Skeletal muscle satellite cell (primary cell): ENCODE results near the gene PTTG1IP.

Experiments used
- H3K27me3 ChIP-seq: 2 replicates; pipeline ENCODE4 v1.7.0; 2013; ENCODE audit warnings: low read length; ENCODE audit not compliant: control insufficient read depth, insufficient read depth
- H3K36me3 ChIP-seq: 2 replicates; pipeline ENCODE4 v1.7.0; 2013; ENCODE audit warnings: mild to moderate bottlenecking, control low read depth, low read length; ENCODE audit not compliant: insufficient read depth
- H3K4me1 ChIP-seq: 2 replicates; pipeline ENCODE4 v1.7.0; 2013; ENCODE audit warnings: low read length; ENCODE audit not compliant: control insufficient read depth, insufficient read depth
- H3K4me2 ChIP-seq: 2 replicates; pipeline ENCODE4 v1.7.0; 2013; ENCODE audit warnings: mild to moderate bottlenecking, low read length
- H3K4me3 ChIP-seq: 2 replicates; pipeline ENCODE4 v1.7.0; 2013; ENCODE audit warnings: low read length
- H3K9ac ChIP-seq: 2 replicates; pipeline ENCODE4 v1.7.0; 2013; ENCODE audit warnings: mild to moderate bottlenecking, low read depth, low read length, moderate library complexity
- H3K9me3 ChIP-seq: replicated peaks from 2 replicates; pipeline ENCODE4 v1.7.0; 2013; ENCODE audit warnings: mild to moderate bottlenecking, control low read depth, low read length

The PTTG1IP gene

DNA sequence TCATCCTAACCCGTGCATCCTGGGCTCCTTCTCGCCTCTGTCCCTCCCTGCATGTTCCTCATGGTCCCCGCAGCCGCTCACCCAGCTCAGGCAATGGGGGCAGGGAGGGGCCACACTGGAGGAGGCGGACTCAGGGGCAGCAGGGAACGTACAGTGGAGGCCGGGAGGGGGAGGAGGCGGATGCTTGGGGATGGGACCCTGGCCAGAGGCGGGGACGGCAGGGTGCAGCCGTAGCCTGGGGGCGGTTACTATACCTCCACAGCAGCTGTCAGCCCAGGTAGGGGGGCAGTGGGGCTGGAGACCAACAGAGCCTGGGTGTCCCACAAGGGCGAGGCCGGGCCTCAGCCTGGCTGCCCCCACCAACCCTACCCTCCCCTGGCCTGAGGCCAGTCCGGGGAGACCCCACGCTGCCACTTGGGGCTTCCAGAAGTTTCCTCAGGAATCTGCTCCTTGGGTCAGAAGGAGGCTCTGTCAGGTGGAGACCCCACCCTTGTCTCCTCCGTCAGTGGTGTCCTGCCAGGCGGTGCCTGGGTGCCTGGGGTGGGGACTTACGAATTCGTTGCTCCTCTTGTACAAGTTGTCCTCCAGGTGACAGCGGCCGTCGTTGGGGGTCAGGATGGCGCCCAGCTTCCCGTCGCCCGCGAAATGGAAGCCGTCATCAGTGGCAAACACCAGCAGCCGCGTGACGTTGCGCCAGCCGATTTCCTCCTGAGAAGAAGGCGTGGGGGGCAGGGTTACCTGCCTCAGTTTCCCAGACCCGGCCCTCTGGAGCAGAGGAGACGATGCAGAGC, 26.5 kb upstream of the PTTG1IP start:
- no peak overlapping the region for H3K4me2 ChIP-seq
- no peaks in the 10 kb centered on the region for H3K4me1 ChIP-seq
- no peak overlapping the region for H3K9ac ChIP-seq
- no peak overlapping the region for H3K4me3 ChIP-seq
- peaks cover 8% of the 10 kb centered on the region for H3K27me3 ChIP-seq
- H3K36me3 ChIP-seq = no peaks in the 10 kb centered on the region
- no peaks in the 10 kb centered on the region for H3K9me3 ChIP-seq

DNA sequence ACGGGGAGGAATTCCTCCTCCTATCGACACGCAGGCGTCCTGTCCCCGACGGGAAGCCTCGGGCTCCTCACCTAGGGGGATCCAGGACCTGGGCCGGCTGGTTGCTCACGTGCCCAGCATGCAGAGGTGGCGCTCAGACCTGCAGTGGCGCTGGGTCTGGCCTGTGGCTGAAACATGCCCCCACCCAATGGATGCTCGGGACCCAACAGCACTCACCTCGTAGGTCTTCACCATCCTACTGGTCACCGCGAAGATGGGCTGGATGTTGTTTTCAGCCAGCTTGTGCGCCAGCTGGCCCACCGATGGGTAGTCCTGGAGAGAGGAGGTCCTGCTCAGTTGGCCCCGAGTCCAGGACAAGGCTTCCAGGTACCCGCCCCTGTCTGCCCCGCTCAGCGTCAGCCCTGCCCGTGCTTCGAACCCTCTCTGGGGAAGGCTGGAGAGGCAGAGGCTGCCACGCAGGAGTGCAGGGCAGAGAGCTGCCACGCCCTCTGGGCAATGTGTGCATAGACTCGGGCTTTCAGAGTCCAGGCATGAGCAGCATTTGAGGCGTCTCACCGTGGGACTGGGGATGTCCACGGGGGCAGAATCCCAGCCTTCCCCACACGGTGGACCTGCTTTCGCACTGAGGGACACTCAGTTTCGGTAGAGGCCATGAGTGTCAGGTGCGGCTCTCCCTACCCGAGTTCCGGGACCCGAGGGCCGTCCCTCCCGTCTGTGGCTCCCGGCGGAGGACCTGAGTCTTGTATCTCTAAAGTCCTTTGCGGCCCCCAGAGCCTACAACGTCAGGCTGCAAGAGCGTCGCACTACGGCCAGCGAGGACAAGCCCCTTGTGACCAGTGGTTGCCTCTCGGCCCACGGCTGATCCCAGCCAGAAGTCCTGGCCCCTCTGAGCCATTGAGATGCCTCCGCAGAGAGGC, 25.6 kb upstream of the PTTG1IP start:
- H3K4me1 ChIP-seq = no peaks in the 10 kb centered on the region
- H3K9ac ChIP-seq = no peak overlapping the region
- H3K9me3 ChIP-seq = no peaks in the 10 kb centered on the region
- peaks cover 8% of the 10 kb centered on the region for H3K27me3 ChIP-seq
- no peak overlapping the region for H3K4me2 ChIP-seq
- H3K4me3 ChIP-seq = no peak overlapping the region
- no peaks in the 10 kb centered on the region for H3K36me3 ChIP-seq

DNA sequence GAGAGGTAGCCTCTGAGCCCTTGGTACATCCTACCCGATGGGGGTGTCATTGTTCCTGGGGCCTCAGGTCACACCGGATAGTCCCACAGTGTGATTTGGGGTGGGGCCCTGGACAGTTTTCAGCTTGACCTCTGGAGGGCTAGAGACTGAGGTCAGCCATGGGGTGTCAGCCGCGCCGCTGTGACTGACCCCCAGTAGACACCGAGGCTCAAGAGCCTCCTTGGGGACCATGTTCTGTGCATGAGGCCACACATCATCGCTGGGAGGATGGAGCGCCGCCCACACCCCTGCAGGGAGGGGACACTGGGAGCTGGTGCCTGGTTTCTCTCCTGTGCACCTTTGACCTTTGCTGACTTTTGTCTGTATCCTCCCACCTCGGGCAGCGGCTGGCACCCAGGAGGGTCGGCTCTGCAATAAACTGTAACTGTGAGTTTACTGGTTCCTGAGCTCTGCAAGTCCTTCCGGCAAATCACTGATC, 24.6 kb upstream of the PTTG1IP start:
- H3K36me3 ChIP-seq = no peaks in the 10 kb centered on the region
- no peaks in the 10 kb centered on the region for H3K9me3 ChIP-seq
- no peak overlapping the region for H3K4me3 ChIP-seq
- H3K4me1 ChIP-seq = no peaks in the 10 kb centered on the region
- no peak overlapping the region for H3K9ac ChIP-seq
- H3K4me2 ChIP-seq = no peak overlapping the region
- peaks cover 13% of the 10 kb centered on the region for H3K27me3 ChIP-seq

DNA sequence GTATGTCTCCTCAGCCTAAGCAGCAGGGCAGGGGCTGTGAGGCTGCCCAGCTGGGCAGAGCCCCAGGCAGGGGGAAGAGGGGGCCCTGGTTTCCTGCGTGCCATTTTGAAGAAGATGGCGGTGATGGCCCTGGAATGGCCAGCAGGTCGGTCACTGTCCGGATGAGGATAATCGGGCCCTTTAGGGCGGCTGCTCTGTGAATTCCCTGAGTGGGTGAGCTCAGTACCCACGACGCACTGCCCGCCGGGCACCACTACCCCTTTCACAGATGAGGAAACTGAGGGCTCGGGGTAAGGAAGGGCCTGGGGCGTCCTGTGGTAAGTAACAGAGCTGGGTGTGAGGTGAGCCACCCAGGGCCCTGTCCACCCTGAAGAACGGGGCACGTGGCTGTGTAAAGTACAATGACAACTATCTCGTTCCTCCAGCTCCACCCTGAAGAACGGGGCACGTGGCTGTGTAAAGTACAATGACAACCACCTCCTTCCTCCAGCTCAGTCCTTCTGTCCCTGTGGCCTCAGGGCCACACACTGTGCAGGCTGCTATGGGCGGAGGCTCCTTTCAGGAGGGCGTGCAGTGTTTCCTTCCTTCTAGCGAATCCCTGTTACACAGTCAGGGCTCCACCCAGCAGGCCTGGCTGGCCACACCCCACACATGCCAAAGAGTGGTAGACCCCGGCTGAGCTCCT, 24.0 kb upstream of the PTTG1IP start:
- Histone ChIP-seq H3K36me3 (no peaks in the 10 kb centered on the region), H3K27me3 (peaks cover 13% of the 10 kb centered on the region), H3K9ac (no peak overlapping the region), H3K4me2 (no peak overlapping the region), H3K4me3 (no peak overlapping the region), H3K9me3 (no peaks in the 10 kb centered on the region), H3K4me1 (peaks cover 3% of the 10 kb centered on the region)

DNA sequence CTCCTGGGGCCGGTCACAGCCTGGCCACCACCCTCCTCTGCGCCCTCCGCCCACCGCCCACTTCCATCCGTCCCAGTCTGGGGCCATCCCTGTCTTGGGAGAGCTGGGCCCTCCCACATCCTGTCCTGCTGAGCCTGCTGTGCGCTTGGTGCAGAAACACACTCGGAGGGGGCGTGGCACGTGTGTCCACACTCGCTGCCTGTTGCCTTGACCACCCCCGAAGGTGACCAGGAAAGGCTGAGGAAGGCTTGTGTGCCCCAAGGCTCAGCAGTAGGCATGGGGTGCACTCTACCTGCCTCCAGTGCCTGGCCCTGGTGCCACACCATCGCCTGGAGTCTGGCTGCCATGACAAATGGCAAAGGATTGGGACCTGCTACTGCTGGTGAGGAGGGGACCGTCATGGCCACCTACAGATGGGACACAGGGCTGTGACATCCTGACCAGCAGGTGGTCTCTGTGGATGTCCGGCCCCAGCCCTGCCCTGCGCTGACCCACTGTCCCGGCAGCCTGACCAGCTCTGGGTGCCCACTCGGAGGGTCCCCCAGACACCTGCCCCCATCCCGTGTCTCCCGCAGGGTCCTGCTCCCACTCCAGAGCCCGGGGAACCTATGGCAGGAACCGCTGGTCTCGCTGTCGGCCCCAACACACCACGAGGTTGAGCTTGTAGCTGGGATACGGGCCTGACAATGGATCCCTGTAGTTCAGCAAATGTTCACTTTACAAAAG, 23.2 kb upstream of the PTTG1IP start:
- Histone ChIP-seq H3K27me3 (peaks cover 15% of the 10 kb centered on the region), H3K9ac (no peak overlapping the region), H3K4me1 (peaks cover 3% of the 10 kb centered on the region), H3K4me3 (no peak overlapping the region), H3K4me2 (no peak overlapping the region), H3K36me3 (no peaks in the 10 kb centered on the region), H3K9me3 (no peaks in the 10 kb centered on the region)

DNA sequence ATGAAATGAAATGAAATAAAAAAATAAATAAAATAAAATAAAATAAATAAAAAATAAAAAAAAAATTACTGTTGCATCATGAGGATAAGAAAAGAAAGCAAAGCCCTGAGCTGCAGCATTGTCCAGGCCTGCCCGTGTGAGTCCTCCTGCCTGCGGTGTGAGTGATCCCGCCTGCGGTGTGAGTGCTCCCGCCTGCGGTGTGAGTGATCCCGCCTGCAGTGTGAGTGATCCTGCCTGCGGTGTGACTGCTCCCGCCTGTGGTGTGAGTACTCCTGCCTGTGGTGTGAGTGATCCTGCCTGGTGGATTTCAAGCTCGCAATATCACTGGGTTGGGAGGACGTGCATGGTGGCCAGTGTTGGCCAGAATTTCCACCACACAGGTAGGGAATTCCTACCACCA, 22.4 kb upstream of the PTTG1IP start:
- no peak overlapping the region for H3K4me2 ChIP-seq
- H3K36me3 ChIP-seq = no peaks in the 10 kb centered on the region
- H3K4me3 ChIP-seq = no peak overlapping the region
- H3K4me1 ChIP-seq = peaks cover 3% of the 10 kb centered on the region
- H3K9me3 ChIP-seq = no peaks in the 10 kb centered on the region
- H3K9ac ChIP-seq = no peak overlapping the region
- peaks cover 16% of the 10 kb centered on the region for H3K27me3 ChIP-seq

DNA sequence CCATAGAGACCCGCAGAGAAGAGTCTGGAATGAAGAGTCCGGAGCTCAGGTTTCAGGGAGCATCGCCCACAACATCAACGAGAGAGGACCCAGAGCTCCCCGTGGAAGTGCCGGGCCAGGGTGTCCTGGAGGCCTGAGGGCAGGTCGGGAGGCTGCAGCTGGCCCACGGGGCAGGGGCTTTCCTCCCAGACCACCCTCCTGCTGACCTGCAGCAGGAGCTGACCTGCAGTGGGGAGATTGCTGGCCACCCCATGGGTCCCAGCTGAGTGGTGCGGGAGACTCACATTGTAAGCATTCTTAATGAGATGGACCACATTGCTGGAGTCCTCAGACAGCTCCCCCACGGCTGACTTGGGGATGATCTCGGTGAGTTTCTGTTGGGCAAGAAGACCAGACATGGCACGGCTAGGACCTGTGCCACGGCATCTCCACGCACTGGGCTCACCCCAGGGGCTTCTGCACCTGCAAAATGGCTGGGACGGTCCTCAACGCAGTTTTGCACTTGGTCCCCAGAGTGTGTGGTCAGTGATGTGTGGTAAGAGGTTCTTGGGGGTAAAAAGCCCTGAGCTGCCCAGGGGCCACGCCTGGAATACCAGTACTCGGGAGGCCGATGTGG, 21.3 kb upstream of the PTTG1IP start:
- H3K9ac ChIP-seq = no peak overlapping the region
- no peak overlapping the region for H3K4me3 ChIP-seq
- H3K27me3 ChIP-seq = peaks cover 16% of the 10 kb centered on the region
- peaks cover 3% of the 10 kb centered on the region for H3K4me1 ChIP-seq
- H3K9me3 ChIP-seq = no peaks in the 10 kb centered on the region
- H3K36me3 ChIP-seq = no peaks in the 10 kb centered on the region
- H3K4me2 ChIP-seq = no peak overlapping the region

DNA sequence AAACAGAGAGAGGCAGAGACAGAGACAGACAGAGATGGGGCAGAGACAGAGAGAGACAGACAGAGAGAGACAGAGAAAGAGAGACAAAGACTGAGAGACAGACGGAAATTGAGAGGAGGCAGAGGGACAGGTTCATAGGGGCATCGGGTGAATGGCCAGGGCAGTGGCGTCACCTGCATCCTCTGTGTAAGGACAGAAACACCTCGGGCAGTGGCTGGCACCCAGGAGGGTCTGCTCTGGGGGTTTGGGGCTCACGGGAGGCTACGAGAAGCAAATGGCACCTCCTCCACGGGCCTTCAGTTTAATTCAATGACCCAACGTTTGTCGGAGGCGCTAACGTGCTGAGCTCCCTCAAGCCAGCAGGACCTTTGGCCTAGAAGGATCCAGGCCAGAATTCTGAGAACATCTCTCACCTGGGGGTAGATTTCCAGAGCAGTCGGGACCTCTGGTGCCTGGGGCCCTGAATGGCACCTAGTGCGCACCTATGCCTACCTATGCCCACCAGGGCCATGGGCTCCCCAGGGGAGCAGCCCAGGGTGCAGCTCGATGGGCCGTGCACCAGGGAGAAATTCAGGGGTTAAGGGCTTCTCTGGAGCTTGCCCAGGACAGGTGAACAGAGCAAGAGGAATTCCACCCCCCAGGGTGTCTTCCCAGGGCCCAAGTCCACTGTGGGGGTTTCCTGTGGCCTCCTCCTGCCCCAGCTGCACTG, 20.6 kb upstream of the PTTG1IP start:
- Histone ChIP-seq H3K4me2 (no peak overlapping the region), H3K36me3 (no peaks in the 10 kb centered on the region), H3K9me3 (no peaks in the 10 kb centered on the region), H3K4me3 (no peak overlapping the region), H3K27me3 (peaks cover 11% of the 10 kb centered on the region), H3K9ac (no peak overlapping the region), H3K4me1 (peaks cover 3% of the 10 kb centered on the region)

DNA sequence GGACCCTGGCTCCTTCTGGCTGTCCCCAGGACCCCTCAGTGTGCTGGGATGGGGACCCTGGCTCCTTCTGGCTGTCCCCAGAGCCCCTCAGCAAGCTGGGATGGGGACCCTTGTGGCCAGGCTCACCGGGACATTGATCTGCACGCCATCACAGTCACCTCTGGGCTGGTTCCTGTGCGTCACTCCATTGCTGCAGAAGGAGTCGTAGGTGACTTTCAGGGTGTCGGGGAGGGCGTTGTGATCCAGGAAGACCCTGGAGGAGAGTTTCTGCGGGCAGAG, 19.7 kb upstream of the PTTG1IP start:
- no peak overlapping the region for H3K4me3 ChIP-seq
- no peaks in the 10 kb centered on the region for H3K36me3 ChIP-seq
- peaks cover 11% of the 10 kb centered on the region for H3K27me3 ChIP-seq
- no peak overlapping the region for H3K4me2 ChIP-seq
- H3K9ac ChIP-seq = no peak overlapping the region
- H3K4me1 ChIP-seq = peaks cover 3% of the 10 kb centered on the region
- H3K9me3 ChIP-seq = no peaks in the 10 kb centered on the region

DNA sequence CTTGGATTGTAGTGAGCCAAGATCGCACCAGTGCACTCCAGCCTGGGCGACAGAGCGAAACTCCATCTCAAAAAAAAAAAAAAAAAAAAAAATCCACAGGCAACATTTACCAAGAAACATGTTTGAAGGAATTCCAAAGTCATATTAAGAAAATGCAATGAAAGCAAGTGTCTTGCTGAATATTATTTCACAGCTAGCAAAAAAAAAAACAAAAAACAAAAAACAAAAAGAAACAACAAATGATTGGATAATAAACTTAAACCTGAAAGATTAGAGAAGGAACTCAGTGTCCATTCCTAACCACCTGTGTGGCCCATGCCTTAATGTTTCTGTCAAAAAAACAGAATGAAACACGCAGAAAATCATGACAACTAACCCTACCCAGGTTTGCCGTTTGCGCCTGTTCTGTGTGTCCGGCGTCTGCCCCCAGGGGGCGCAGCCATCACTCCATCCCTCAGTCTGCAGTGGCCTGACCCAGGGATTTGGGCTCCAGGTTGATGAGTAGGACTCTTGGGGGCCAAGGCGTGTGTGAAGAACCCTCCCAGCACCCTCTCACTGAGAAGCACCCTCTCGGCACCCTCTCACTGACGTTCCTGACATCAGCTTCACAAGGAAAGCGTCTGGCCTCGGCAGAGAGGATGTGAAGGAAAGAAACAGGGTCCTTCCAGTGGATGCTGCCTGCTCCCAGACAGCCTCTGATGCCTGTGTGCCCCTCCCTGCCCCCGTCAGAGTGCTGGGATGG, 19.2 kb upstream of the PTTG1IP start:
- H3K27me3 ChIP-seq = peaks cover 8% of the 10 kb centered on the region
- peaks cover 3% of the 10 kb centered on the region for H3K4me1 ChIP-seq
- no peak overlapping the region for H3K4me2 ChIP-seq
- no peak overlapping the region for H3K9ac ChIP-seq
- no peaks in the 10 kb centered on the region for H3K9me3 ChIP-seq
- no peak overlapping the region for H3K4me3 ChIP-seq
- H3K36me3 ChIP-seq = no peaks in the 10 kb centered on the region
